SK-N-DZ (cell line): ENCODE results near the gene CENPH.
"Not testable (repeated sequence)": the region's sequence is repeated elsewhere in the genome, so short reads cannot be mapped to it uniquely, and the experiment has no call there.

ENCODE experiments used
- DNase-seq: peaks from one replicate; pipeline ENCODE4 v3.0.0-alpha.2; 2015; ENCODE audit warnings: low spot score

The CENPH gene

DNA sequence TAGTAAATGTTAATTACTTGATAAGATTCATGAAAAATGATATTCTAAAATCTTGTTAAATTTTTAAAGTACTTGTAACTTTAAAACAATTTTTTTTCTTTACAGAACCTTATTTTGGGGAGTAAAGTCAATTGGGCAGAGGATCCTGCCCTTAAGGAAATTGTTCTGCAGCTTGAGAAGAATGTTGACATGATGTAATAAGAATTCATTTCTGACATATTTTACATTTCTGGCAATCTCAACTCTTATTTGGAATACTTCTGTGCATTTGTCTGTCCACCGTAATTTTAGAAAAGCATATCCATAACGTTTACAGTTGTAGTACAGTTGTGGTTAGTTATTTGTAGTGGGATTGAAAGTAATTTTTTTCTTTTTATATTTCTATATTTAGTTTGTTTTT, 20.2 kb downstream of the CENPH start:
- DNase-seq, result no peak

DNA sequence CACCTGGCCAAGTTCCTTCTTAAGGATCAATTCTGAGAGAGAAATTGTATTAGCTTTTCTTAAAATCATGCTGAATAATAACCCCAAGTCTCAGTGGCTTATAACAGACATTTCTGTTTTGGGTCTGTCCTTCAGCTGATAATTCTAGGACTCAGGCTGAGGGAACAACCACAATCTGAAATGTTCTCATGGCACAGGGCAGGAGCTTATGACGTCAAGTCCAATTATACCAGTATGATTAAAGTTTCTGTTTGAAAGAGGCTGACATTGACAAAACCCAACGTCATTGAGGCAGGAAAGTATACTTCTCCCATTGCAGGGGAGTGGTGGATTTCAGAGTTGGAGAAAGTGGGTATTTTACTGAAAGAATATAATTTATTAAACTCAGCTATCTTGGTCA, 21.8 kb downstream of the CENPH start:
- no peak for DNase-seq

- DNase-seq, result no peak
These were observed 22.6 kb downstream of the CENPH start for GRCh38 chr5:69212022-69212421.

DNA sequence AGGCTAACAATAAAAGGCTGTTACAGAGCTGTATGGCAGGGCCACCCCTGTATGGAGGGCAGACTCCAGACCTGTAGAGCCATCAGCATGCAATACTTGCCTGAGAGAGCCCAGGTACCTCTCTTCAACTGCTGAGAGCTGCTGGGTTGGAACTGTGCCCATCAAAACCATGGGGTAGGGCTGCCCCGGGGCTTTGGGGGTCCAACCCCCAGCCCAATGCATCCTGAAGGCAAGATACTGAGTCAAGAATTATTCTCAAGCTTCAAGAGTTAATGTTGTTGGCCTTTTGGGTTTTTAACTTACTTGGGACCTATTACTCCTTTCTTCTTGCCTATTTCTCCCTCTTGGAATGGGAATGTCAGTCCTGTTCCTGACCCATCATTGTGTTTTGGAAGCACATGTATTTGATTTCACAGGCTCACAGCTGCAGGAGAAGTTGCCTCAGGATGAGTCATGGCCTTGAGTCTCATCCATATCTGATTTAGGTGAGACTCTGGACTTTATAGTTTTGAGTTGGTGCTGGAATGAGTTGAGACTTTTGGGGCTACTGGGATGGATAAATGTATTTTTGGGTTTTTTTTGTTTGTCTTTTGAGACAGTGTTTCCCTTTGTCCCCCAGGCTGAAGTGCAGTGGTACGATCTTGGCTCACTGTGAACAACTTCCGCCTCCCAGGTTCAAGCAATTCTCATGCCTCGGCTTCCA, 24.3 kb downstream of the CENPH start:
- DNase-seq, result no peak

GRCh38 chr5:69217151-69217511, 27.7 kb downstream of the CENPH start:
- no peak for DNase-seq

GRCh38 chr5:69217548-69218526, 28.5 kb downstream of the CENPH start:
- DNase-seq, result peak; percentile 93

GRCh38 chr5:69219939-69220338, 30.6 kb downstream of the CENPH start:
- no peak for DNase-seq

- DNase-seq, result not testable (repeated sequence)
These were observed 31.0 kb downstream of the CENPH start for GRCh38 chr5:69220371-69220770.

- DNase-seq, result not testable (repeated sequence)
These were observed 31.4 kb downstream of the CENPH start for GRCh38 chr5:69220833-69221232.

GRCh38 chr5:69224520-69224919, 35.1 kb downstream of the CENPH start:
- no peak for DNase-seq

GRCh38 chr5:69225860-69226259, 36.5 kb downstream of the CENPH start:
- DNase-seq, result no peak

- no peak for DNase-seq
These were observed 40.8 kb downstream of the CENPH start for GRCh38 chr5:69230181-69230580.

DNA sequence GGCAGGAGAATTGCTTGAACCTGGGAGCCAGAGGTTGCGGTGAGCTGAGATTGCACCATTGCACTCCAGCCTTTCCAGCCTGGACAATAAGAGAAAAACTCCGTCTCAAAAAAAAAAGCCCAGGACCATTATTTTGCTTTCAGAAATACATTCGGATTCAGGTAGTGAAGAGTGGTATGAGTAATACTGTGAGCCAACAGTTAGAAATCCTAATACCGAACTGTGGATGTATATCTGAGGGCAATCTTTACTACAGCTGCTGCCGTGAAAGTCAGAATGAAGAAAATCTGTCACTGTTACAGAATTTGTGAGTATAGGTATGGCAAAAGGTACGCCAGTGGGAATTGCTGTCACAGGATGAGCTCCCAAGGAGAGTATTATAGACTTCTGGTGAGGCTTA, 41.9 kb downstream of the CENPH start:
- DNase-seq, result no peak

GRCh38 chr5:69231851-69232250, 42.5 kb downstream of the CENPH start:
- DNase-seq, result no peak

DNA sequence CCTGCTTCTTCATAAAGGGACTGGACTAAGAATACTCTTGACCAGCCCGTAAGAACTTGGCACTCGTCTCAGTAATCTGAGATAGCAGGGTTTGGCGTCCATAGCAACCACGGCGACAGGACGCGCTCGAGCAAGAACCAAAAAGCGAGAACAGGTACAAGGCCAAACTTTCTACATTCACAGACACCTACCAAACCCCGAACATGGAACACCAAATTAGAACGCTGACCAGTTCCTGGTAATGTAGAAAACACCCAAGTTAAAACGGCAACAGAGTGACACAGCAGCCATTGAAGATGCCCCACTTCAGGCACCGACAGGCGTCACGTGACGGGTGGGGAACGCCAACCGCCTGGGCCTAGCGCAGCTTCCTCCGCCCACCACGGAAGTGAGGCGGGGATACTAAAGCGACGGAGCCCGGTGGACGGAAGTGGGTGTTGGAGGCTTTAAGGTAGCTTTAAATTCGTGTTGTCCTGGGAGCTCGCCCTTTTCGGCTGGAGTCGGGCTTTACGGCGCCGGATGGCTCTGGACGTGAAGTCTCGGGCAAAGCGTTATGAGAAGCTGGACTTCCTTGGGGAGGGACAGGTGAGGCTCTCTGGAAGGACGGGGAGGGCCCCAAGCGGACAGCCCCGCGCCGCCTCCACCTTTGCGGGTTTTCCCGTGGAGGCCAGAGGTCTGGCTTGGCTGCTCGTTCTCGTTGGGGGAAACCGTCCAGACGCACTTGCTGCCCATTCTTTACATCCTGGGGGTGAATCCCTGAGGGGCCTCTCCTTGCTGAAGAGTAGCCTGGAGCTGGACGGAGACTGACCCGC, 45.3 kb downstream of the CENPH start, which contains the start of gene CDK7:
Gene CDK7 (plus strand): TSS at position 430 of the 812 bp plus-strand sequence. CDS start 90 bp downstream, at position 520.
- DNase-seq, result peak; percentile 87

GRCh38 chr5:69236733-69237132, 47.4 kb downstream of the CENPH start:
- not testable (repeated sequence) for DNase-seq

DNA sequence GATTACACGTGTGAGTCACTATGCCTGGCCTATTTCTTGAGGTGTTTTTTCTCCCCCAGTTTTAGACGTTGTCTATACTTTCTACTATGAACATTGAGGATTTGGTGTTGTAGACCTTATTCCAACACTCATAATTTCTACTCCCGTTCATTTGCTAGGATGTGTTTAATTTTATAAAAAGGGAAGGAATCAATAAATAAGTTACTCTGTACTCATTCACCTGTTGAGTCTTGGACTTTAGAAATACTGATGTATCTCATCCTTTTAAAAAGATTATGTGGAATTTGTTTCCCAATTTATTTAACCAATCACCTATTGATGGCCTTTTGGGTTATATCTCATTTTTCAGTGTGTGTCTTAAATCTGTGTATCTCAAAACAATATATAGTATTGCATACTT, 48.5 kb downstream of the CENPH start:
- DNase-seq, result no peak

DNA sequence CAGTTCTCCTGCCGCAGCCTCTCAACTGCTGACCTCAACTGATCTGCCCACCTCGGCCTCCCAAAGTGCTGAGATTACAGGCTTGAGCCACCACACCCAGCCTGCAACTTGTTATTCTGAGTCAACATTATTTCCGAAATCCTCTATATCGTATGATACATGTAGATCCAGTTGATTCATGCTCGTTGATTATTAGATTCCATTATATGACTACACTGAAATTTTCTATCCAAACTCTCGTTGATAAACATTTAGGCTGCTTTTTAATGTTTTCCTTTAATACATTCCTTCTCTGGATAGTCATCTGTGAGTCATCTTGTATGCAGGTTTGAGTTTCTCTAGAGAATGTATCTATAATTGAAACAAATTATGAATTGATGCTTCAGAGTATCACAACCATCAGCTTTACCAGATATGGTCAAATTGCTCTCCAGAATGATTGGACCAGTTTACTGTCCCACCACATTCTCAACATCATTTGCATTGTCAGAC, 49.4 kb downstream of the CENPH start:
- no peak for DNase-seq

DNA sequence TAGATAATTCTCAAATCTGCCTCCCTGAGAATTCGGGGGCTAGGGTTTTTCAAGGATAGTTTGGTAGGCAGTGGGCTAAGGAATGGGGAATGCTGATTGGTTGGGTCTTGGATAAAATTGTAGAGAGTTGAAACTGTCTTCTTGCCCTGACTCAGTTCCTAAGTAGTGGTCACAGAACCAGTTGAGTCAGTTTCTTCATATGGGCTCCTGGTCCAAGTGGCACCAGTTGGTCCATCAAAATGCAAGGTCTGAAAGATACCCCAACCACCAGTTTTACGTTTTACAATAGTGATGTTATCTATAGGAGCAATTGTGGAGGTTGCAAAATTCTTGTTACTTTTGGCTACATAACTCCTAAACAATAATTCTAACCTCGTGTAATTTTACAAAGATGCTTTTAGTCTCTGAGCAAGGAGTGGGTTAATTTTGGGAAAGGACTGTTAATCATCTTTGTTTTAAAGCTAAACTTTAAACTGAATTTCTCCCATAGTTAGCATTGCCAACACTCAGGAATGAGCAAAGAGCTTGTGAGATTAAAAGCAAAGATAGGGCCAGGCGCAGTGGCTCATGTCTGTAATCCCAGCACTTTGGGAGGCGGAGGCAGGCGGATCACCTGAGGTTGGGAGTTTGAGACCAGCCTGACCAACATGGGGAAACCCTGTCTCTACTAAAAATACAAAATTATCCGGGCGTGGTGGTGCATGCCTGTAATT, 53.0 kb downstream of the CENPH start:
- DNase-seq, result no peak

- no peak for DNase-seq
These were observed 55.6 kb downstream of the CENPH start for GRCh38 chr5:69245031-69245430.

DNA sequence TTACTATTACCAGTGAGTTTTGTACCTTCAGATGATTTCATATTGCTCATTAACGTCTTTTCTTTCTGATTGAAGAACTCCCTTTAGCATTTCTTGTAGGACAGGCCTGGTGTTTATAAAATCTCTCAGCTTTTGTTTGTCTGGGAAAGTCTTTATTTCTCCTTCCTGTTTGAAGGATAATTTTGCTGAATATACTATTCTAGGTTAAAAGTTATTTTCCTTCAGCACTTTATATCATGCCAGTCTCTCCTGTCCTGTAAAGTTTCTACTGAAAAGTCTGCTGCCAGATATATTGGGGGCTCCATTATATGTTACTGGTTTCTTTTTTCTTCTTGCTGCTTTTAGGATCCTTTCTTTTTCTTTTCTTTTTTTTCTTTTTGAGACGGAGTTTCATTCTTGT, 58.6 kb downstream of the CENPH start:
- no peak for DNase-seq
